Mesenteric fat pad (tissue), 1 donor: ENCODE measurements around the gene GPR35. TPM values are rescaled to one million over a fixed set of nuclear protein-coding genes. Genes with fewer than 3 reads are reported as not detected.

Source experiments
- DNase-seq: peaks from one replicate; pipeline ENCODE4 v3.0.0-alpha.2; 2020; ENCODE audit warnings: low spot score
- total RNA-seq: library from RNA; stranded (reverse); fragmentation: NEBNext Ultra II Directional; extraction: Animal tissue kit (Norgen Biotek cat#: 25700); gene quantifications from one replicate; pipeline ENCODE4 v1.2.1, GENCODE V29; 2021
- donor health status: DM: yes; HTN: yes; CAD: no.

GPR35 gene
- total RNA-seq, 1 donor from 2014 or later: 1.9 TPM

- DNase-seq: peak; percentile 88
Measured at GRCh38 chr2:240622531-240623235, 2.6 kb upstream of the GPR35 start.

GRCh38 chr2:240623531-240624010 is 1.7 kb upstream of the GPR35 start:
- peak; percentile 71 for DNase-seq

GRCh38 chr2:240624011-240624949 is 1.0 kb upstream of the GPR35 start:
- DNase-seq: peak; percentile 87

GRCh38 chr2:240626531-240627300 is 1.4 kb downstream of the GPR35 start:
- peak; percentile 85 for DNase-seq

GRCh38 chr2:240627736-240628506 is 2.6 kb downstream of the GPR35 start:
- peak; percentile 80 for DNase-seq

GRCh38 chr2:240628507-240628807 is 3.2 kb downstream of the GPR35 start:
- no peak for DNase-seq

GRCh38 chr2:240628808-240629618 is 3.7 kb downstream of the GPR35 start:
- DNase-seq: peak; percentile 85

- DNase-seq: no peak
Measured at GRCh38 chr2:240629619-240629967, 4.3 kb downstream of the GPR35 start.

- peak; percentile 85 for DNase-seq
Measured at GRCh38 chr2:240629968-240630770, 4.9 kb downstream of the GPR35 start.

- peak; percentile 85 for DNase-seq
Measured at GRCh38 chr2:240630771-240631547, 5.7 kb downstream of the GPR35 start.

GRCh38 chr2:240631548-240632305 is 6.4 kb downstream of the GPR35 start:
- peak; percentile 82 for DNase-seq

GRCh38 chr2:240632306-240632721 is 7.0 kb downstream of the GPR35 start:
- DNase-seq: peak; percentile 78

GRCh38 chr2:240635121-240635997 is 10.1 kb downstream of the GPR35 start:
- peak; percentile 75 for DNase-seq

GRCh38 chr2:240635998-240636547 is 10.8 kb downstream of the GPR35 start:
- DNase-seq: peak; percentile 72

- DNase-seq: no peak
Measured at GRCh38 chr2:240636563-240637115, 11.4 kb downstream of the GPR35 start.
